Left forelimb (tissue), 1 donor: ENCODE measurements around the gene HOXA4.

ENCODE experiments used
- DNase-seq: peaks from one replicate; pipeline ENCODE4 v3.0.0-alpha.2; 2018; ENCODE audit warnings: low spot score

Gene HOXA4

GRCh38 chr7:27116962-27117886 lies 13.3 kb downstream of the HOXA4 start:
- no peak for DNase-seq

GRCh38 chr7:27116031-27116961 lies 14.3 kb downstream of the HOXA4 start:
- no peak for DNase-seq

- no peak for DNase-seq
Measured at GRCh38 chr7:27115221-27116026, 15.1 kb downstream of the HOXA4 start.

- DNase-seq: no peak
Measured at GRCh38 chr7:27114881-27115220, 15.7 kb downstream of the HOXA4 start.

- DNase-seq: no peak
Measured at GRCh38 chr7:27113991-27114769, 16.4 kb downstream of the HOXA4 start.

GRCh38 chr7:27112955-27113949 lies 17.3 kb downstream of the HOXA4 start:
- DNase-seq: no peak

- DNase-seq: no peak
Measured at GRCh38 chr7:27112361-27112760, 18.2 kb downstream of the HOXA4 start.

GRCh38 chr7:27111751-27112277 lies 18.7 kb downstream of the HOXA4 start:
- DNase-seq: no peak

GRCh38 chr7:27111042-27111750 lies 19.4 kb downstream of the HOXA4 start:
- DNase-seq: no peak

GRCh38 chr7:27110186-27111031 lies 20.1 kb downstream of the HOXA4 start:
- DNase-seq: no peak

- no peak for DNase-seq
Measured at GRCh38 chr7:27109466-27110185, 20.9 kb downstream of the HOXA4 start.

GRCh38 chr7:27108390-27109127 lies 22.0 kb downstream of the HOXA4 start:
- DNase-seq: no peak

- no peak for DNase-seq
Measured at GRCh38 chr7:27107391-27108381, 22.9 kb downstream of the HOXA4 start.

GRCh38 chr7:27106901-27107240 lies 23.7 kb downstream of the HOXA4 start:
- DNase-seq: no peak

- DNase-seq: no peak
Measured at GRCh38 chr7:27106181-27106900, 24.2 kb downstream of the HOXA4 start.
